Neural cell (in vitro differentiated cells): ENCODE measurements around the gene ZDHHC17. TPM values are rescaled to one million over a fixed set of nuclear protein-coding genes. Genes with fewer than 3 reads are reported as not detected.

Experiments
- H2AFZ ChIP-seq: fragments of 200-600, 300-800 bp; sonication (generic), shearing (Covaris generic); 2 replicates; pipeline ENCODE4 v1.6.0; 2014; ENCODE audit warnings: low read depth, mild to moderate bottlenecking, antibody characterized with exemption, low read length, moderate library complexity
- H3F3A ChIP-seq: fragments of 200-600 bp; shearing (Covaris generic); 2 replicates; pipeline ENCODE4 v1.6.1; 2016; ENCODE audit warnings: mild to moderate bottlenecking, moderate library complexity, mixed read lengths, antibody characterized with exemption, low read length; ENCODE audit not compliant: insufficient read depth, poor library complexity, severe bottlenecking
- H3K27ac ChIP-seq: fragments of 200-600, 300-800 bp; sonication (generic), shearing (Covaris generic); 2 replicates; pipeline ENCODE4 v1.5.1; 2014; ENCODE audit warnings: mild to moderate bottlenecking, low read length, moderate library complexity
- H3K27me3 ChIP-seq: fragments of 300-800, 200-600 bp; sonication (generic), shearing (Covaris generic); 2 replicates; pipeline ENCODE4 v1.6.0; 2014; ENCODE audit warnings: mild to moderate bottlenecking, low read depth, low read length, moderate library complexity; ENCODE audit not compliant: insufficient read depth
- H3K36me3 ChIP-seq: fragments of 300-800, 200-600 bp; sonication (generic), shearing (Covaris generic); 2 replicates; pipeline ENCODE4 v1.5.1; 2014; ENCODE audit warnings: mild to moderate bottlenecking, antibody characterized with exemption, low read length, moderate library complexity; ENCODE audit not compliant: insufficient read depth
- H3K4me2 ChIP-seq: fragments of 300-800, 200-600 bp; sonication (generic), shearing (Covaris generic); 2 replicates; pipeline ENCODE4 v1.6.0; 2014; ENCODE audit warnings: mild to moderate bottlenecking, low read length
- H3K4me3 ChIP-seq: fragments of 300-800, 200-600 bp; sonication (generic), shearing (Covaris generic); 2 replicates; pipeline ENCODE4 v1.5.1; 2014; ENCODE audit warnings: mild to moderate bottlenecking, low read length, moderate library complexity
- H3K79me2 ChIP-seq: fragments of 200-600 bp; shearing (Covaris generic); replicated peaks from 2 replicates; pipeline ENCODE4 v1.6.0; 2014; ENCODE audit warnings: mild to moderate bottlenecking, low read length, moderate library complexity; ENCODE audit not compliant: insufficient read depth
- H3K9ac ChIP-seq: fragments of 300-800, 200-600 bp; sonication (generic), shearing (Covaris generic); 2 replicates; pipeline ENCODE4 v1.6.1; 2016; ENCODE audit warnings: mild to moderate bottlenecking, low read length, mixed read lengths
- H3K9me2 ChIP-seq: fragments of 200-600 bp; shearing (Covaris generic); 2 replicates; pipeline ENCODE4 v1.6.1; 2016; ENCODE audit warnings: mild to moderate bottlenecking, low read length, mixed read lengths; ENCODE audit not compliant: insufficient read depth
- H3K9me3 ChIP-seq: fragments of 200-600, 300-800 bp; sonication (generic), shearing (Covaris generic); 2 replicates; pipeline ENCODE4 v1.6.1; 2016; ENCODE audit warnings: mild to moderate bottlenecking, mixed run types, low read length, moderate library complexity, mixed read lengths
- H4K20me1 ChIP-seq: fragments of 200-600 bp; shearing (Covaris generic); 2 replicates; pipeline ENCODE4 v1.6.1; 2016; ENCODE audit warnings: mild to moderate bottlenecking, mixed run types; ENCODE audit not compliant: insufficient read depth
- EP300 ChIP-seq: fragments of 450-650 bp; conservative IDR thresholded peaks from 2 replicates; pipeline ENCODE4 v1.6.1; 2014; ENCODE audit warnings: antibody characterized with exemption, mild to moderate bottlenecking, moderate library complexity; ENCODE audit not compliant: poor library complexity, severe bottlenecking
- EZH2 ChIP-seq: fragments of 200-600, 300-800 bp; shearing (Covaris generic), sonication (generic); IDR thresholded peaks from 2 replicates; pipeline ENCODE4 v1.6.1; 2014; ENCODE audit warnings: antibody characterized with exemption, low read length, borderline replicate concordance, mild to moderate bottlenecking; ENCODE audit not compliant: insufficient read depth, poor library complexity, severe bottlenecking
- MXI1 ChIP-seq: fragments of 450-650 bp; conservative IDR thresholded peaks from 2 replicates; pipeline ENCODE4 v1.6.1; 2014; ENCODE audit warnings: antibody characterized with exemption, mild to moderate bottlenecking; ENCODE audit not compliant: poor library complexity, severe bottlenecking
- POLR2AphosphoS5 ChIP-seq: IDR thresholded peaks from 2 replicates; pipeline ENCODE4 v1.6.1; 2012
- RAD21 ChIP-seq: fragments of 450-650 bp; conservative IDR thresholded peaks from 2 replicates; pipeline ENCODE4 v1.6.1; 2014; ENCODE audit warnings: antibody characterized with exemption, mild to moderate bottlenecking, moderate library complexity
- SMC3 ChIP-seq: fragments of 450-650 bp; conservative IDR thresholded peaks from 2 replicates; pipeline ENCODE4 v1.6.1; 2014; ENCODE audit warnings: antibody characterized with exemption, mild to moderate bottlenecking, moderate library complexity; ENCODE audit not compliant: poor library complexity
- TAF1 ChIP-seq: IDR thresholded peaks from 2 replicates; pipeline ENCODE4 v1.6.1; 2012; ENCODE audit warnings: low read depth
- polyA plus RNA-seq: library from polyadenylated mRNA; depleted of rRNA; stranded (reverse); fragments of >200 nt; gene quantifications from 2 replicates; pipeline ENCODE4 v1.2.3, GENCODE V29; 2014
- TF ChIP-seq, protein P1 (sequence below): IDR thresholded peaks from 2 replicates; pipeline ENCODE4 v1.6.1; 2012; ENCODE audit warnings: borderline replicate concordance
- TF ChIP-seq, protein P2 (sequence below): fragments of 450-650 bp; IDR thresholded peaks from 2 replicates; pipeline ENCODE4 v1.5.1; 2014; ENCODE audit warnings: antibody characterized with exemption, mild to moderate bottlenecking, moderate library complexity; ENCODE audit not compliant: poor library complexity, severe bottlenecking

ZDHHC17 gene
- polyA plus RNA-seq, 1 donor from 2014 or later, result 217 TPM

DNA sequence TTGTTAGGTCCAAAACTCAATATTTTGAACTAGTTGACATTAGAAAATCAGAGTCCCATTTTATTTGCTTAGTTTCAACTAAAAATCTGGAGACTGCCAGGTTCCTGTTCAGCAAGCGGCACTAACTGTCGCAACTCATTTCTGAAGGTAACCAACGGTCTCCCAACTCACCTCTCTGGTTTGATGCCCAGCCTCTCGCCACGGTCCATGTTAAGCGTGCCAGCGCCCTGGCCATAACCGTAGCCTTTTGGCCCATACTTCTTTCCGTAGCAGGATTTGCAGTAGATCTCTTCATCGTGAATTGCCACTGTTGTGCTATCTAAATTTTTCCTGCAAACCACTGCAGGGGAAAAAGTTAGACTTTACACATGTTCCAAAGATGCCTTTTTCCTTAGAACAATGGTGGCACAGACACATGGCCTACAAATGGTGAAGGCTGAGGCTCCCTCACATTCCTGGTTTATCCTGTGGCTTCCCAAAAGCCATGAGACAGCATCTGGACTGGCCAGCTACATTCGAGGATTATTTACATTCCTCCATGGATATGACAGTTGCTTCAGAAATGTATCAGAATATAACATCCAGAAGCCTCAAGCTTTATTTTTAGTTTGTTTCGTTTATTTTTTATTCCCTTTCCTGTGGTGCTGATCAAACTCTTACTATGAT is 99.2 kb downstream of the ZDHHC17 start:
- Histone ChIP-seq H3K27ac (no peak overlapping the region), H3K4me2 (no peak overlapping the region)

DNA sequence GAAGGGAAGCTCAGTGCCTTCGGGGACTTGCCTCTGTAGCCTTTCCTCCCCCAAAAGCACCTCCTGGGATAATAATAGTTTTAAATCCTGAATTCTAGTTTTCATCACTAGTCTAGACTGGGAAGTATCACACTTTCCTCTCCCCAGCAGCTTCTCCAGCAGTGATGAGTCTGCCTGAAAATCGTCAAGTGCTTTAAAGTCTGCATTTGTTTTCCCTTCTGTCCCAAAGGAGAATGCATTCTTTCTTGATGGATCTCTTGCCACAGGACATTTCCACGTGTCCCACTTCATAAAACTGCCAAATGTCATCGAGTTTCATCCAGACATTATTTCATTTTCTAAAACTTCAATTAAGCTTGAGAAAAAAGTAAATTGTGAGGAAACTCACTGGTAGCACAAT is 99.9 kb downstream of the ZDHHC17 start:
- Histone ChIP-seq H3F3A (no peaks in the 10 kb centered on the region), H3K27ac (no peak overlapping the region), H3K4me3 (no peak overlapping the region), H2AFZ (no peak overlapping the region), H3K36me3 (no peaks in the 10 kb centered on the region), H3K4me2 (no peak overlapping the region), H3K79me2 (peaks cover 1% of the 10 kb centered on the region), H3K9me2 (no peaks in the 10 kb centered on the region), H3K9me3 (no peaks in the 10 kb centered on the region), H4K20me1 (no peaks in the 10 kb centered on the region), H3K9ac (no peak overlapping the region), H3K27me3 (no peaks in the 10 kb centered on the region)
- TF ChIP-seq EZH2 (no peak), SMC3 (no peak), MXI1 (no peak), RAD21 (no peak), TAF1 (no peak), EP300 (no peak), POLR2AphosphoS5 (no peak)
- TF ChIP-seq, protein P1, sequence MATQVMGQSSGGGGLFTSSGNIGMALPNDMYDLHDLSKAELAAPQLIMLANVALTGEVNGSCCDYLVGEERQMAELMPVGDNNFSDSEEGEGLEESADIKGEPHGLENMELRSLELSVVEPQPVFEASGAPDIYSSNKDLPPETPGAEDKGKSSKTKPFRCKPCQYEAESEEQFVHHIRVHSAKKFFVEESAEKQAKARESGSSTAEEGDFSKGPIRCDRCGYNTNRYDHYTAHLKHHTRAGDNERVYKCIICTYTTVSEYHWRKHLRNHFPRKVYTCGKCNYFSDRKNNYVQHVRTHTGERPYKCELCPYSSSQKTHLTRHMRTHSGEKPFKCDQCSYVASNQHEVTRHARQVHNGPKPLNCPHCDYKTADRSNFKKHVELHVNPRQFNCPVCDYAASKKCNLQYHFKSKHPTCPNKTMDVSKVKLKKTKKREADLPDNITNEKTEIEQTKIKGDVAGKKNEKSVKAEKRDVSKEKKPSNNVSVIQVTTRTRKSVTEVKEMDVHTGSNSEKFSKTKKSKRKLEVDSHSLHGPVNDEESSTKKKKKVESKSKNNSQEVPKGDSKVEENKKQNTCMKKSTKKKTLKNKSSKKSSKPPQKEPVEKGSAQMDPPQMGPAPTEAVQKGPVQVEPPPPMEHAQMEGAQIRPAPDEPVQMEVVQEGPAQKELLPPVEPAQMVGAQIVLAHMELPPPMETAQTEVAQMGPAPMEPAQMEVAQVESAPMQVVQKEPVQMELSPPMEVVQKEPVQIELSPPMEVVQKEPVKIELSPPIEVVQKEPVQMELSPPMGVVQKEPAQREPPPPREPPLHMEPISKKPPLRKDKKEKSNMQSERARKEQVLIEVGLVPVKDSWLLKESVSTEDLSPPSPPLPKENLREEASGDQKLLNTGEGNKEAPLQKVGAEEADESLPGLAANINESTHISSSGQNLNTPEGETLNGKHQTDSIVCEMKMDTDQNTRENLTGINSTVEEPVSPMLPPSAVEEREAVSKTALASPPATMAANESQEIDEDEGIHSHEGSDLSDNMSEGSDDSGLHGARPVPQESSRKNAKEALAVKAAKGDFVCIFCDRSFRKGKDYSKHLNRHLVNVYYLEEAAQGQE, result no peak
- TF ChIP-seq, protein P2, sequence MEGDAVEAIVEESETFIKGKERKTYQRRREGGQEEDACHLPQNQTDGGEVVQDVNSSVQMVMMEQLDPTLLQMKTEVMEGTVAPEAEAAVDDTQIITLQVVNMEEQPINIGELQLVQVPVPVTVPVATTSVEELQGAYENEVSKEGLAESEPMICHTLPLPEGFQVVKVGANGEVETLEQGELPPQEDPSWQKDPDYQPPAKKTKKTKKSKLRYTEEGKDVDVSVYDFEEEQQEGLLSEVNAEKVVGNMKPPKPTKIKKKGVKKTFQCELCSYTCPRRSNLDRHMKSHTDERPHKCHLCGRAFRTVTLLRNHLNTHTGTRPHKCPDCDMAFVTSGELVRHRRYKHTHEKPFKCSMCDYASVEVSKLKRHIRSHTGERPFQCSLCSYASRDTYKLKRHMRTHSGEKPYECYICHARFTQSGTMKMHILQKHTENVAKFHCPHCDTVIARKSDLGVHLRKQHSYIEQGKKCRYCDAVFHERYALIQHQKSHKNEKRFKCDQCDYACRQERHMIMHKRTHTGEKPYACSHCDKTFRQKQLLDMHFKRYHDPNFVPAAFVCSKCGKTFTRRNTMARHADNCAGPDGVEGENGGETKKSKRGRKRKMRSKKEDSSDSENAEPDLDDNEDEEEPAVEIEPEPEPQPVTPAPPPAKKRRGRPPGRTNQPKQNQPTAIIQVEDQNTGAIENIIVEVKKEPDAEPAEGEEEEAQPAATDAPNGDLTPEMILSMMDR, result no peak

More for the DNA sequence above, 99.2 kb downstream of the ZDHHC17 start:
- Histone ChIP-seq H3K9ac (no peak overlapping the region), H3F3A (no peaks in the 10 kb centered on the region), H3K9me2 (no peaks in the 10 kb centered on the region), H2AFZ (no peak overlapping the region), H4K20me1 (no peaks in the 10 kb centered on the region), H3K4me3 (no peak overlapping the region), H3K9me3 (no peaks in the 10 kb centered on the region), H3K27me3 (no peaks in the 10 kb centered on the region), H3K36me3 (no peaks in the 10 kb centered on the region), H3K79me2 (no peaks in the 10 kb centered on the region)
- no peak for TF ChIP-seq EP300
- no peak for TF ChIP-seq TAF1
- no peak for TF ChIP-seq SMC3
- no peak for TF ChIP-seq MXI1
- TF ChIP-seq, protein P1, result no peak
- no peak for TF ChIP-seq POLR2AphosphoS5
- TF ChIP-seq, protein P2, result no peak
- TF ChIP-seq EZH2, result no peak
- no peak for TF ChIP-seq RAD21
